Epithelial cell of proximal tubule (primary cell): ENCODE results near the gene PDE4A. TPM values are rescaled to one million over a fixed set of nuclear protein-coding genes. Genes with fewer than 3 reads are reported as not detected.

Experiments
- DNase-seq: peaks from one replicate; pipeline ENCODE4 v3.0.0-alpha.2; 2011; ENCODE audit warnings: low read depth
- H3K4me3 ChIP-seq: 2 replicates; pipeline ENCODE4 v1.5.1; 2011; ENCODE audit warnings: low read depth, mild to moderate bottlenecking, low read length
- CTCF ChIP-seq: conservative IDR thresholded peaks from 2 replicates; pipeline ENCODE4 v1.5.1; 2012; ENCODE audit warnings: low read depth, mild to moderate bottlenecking, low read length
- total RNA-seq: library from RNA; depleted of rRNA; stranded (reverse); fragments of >200 nt; gene quantifications from 2 replicates; pipeline ENCODE4 v1.2.3, GENCODE V29; 2015

Gene PDE4A
- total RNA-seq, 1 donor from 2014 or later: 0.40 TPM

DNA sequence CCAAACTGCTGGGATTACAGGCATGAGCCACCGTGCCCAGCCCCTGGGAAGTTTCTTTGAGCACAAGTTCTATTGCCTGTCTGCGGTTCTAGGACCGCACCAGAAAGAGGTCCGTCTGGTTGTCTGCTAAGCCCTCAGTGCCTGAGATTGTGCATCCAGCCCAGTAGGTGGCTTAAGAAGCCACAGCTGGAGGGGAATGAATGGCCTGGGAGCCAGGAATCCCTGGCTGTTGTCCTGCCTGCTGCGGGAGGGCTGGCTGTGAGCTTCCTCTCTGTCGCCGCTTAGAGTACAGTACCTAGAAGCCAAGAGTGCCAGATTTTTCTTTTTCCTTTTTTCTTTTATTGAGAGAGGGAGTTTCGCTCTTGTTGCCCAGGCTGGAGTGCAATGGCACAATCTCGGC, 35.8 kb upstream of the PDE4A start:
- DNase-seq: no peak
- no peak overlapping the region for H3K4me3 ChIP-seq
- TF ChIP-seq CTCF: no peak

DNA sequence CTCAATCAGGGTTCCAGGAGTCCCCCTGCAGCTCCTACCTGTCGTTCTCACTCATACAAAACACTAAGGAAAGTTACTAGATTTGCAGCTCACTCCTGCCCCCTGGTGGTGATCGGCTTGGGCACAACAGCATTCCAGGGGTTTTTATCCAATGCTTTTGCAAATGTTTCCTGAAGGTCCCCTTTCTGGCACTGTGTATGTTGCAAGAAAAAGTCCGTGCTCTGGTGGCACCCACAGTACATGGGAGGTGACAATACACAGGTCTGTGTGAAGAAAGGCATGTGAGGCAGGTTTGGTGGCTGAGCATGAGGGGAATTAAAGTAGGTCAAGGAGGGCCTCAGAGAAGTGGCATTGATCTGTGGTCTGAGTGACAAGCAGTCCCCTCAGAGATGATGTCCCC, 31.4 kb upstream of the PDE4A start:
- TF ChIP-seq CTCF: peak; percentile 97
- H3K4me3 ChIP-seq: no peak overlapping the region
- no peak for DNase-seq

DNA sequence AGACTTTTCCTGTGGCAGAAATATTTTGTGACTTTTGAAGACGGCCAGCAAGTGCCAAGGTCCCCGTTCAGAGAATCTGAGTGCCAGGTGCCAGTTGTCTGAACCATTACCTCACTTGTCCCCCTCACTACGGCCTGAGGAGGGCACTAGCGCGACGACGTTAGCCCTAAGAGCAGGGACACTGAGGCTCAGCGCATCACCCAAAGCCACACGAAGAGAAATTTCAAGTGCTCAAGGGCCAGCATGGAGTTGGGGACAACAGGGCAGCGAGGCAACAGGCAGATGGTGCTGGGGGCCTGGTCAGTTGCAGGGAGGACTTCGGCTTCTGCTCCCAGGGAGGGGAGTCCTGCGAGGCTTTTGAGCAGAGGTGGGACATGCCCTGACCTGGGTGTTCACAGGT, 30.5 kb upstream of the PDE4A start:
- TF ChIP-seq CTCF: peak; percentile 29
- no peak overlapping the region for H3K4me3 ChIP-seq
- DNase-seq: no peak

- no peak for DNase-seq
- H3K4me3 ChIP-seq: no peak overlapping the region
- TF ChIP-seq CTCF: peak; percentile 96
Measured at GRCh38 chr19:10390652-10391286, 29.6 kb upstream of the PDE4A start.

- DNase-seq: no peak
- no peak overlapping the region for H3K4me3 ChIP-seq
- TF ChIP-seq CTCF: no peak
Measured at GRCh38 chr19:10392120-10392519, 28.2 kb upstream of the PDE4A start.

DNA sequence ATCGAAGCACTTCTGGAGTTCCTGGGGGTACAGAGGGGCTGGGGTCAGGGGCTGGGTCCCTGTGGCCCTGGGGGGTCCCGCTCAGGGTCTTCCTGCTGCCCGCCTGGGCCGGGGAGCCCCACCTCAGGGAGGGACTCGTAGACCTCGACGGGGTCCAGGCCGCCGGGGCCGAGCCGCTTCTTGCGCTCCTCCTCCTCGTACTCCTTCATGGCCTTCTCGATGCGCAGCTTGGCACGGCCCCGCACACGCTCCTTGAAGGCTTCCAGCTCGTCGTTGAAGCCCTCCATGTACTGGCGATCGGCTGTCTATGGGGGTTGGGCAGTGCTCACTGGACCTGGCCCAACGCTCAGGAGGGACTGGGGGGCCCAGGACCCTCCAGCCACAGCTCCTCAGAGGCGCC, 27.2 kb upstream of the PDE4A start:
- no peak for DNase-seq
- TF ChIP-seq CTCF: no peak

DNA sequence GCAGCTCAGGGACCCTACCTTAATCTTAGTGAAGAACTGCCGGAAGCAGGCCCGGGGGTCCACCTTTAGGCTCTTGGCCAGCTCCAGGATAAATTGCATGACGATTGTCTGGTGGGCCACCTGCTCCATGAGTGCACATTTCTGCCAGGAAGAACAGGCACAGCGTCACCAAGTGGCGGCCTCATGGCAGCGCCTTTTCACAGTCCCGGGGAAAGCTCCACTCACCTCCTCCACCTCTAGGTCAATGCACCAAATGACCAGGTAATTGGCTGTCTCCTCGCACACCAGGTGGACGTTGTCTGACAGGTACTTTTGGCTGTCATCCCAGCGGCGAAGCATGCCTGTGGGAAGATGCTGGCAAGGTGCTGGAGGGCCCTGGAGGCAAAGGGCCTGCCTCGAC, 25.3 kb upstream of the PDE4A start:
- H3K4me3 ChIP-seq: no peak overlapping the region
- TF ChIP-seq CTCF: no peak
- no peak for DNase-seq

More for the DNA sequence above, 27.2 kb upstream of the PDE4A start:
- no peak overlapping the region for H3K4me3 ChIP-seq
